ENCODE results near the gene SALL3.

DNA sequence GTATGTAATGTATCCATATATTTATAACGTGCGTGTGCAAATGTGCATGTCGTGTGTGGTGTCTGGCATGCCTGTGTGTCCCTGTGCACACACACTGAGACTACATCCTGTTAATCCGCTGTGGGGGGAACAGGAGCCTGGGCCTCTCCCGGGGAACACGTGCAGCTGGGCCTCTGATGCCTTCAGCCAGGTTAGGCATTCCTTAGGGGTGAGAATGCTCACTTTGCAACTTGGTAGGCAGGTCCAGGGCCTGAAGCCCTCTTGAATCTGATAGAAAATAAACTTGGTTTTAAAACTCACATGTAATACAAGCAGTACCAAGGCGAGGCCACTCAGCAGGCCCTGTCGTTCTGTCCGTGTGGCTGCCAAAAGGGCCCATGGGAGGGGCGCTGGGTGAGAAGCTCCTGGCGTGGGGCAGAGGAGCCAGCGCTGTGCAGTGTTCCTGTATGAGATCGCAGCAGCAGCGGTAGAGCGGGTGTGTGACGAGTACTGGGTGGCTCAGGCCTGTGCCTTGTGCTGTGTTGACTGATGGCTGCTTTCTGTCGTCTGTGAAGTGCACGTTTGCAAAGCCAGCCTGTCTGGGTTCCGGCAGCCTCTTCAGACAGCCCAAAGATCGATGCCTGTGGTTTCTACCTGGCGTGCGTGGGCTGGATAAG is 16.2 kb downstream of the SALL3 start:
- TF ChIP-seq, protein P1, sequence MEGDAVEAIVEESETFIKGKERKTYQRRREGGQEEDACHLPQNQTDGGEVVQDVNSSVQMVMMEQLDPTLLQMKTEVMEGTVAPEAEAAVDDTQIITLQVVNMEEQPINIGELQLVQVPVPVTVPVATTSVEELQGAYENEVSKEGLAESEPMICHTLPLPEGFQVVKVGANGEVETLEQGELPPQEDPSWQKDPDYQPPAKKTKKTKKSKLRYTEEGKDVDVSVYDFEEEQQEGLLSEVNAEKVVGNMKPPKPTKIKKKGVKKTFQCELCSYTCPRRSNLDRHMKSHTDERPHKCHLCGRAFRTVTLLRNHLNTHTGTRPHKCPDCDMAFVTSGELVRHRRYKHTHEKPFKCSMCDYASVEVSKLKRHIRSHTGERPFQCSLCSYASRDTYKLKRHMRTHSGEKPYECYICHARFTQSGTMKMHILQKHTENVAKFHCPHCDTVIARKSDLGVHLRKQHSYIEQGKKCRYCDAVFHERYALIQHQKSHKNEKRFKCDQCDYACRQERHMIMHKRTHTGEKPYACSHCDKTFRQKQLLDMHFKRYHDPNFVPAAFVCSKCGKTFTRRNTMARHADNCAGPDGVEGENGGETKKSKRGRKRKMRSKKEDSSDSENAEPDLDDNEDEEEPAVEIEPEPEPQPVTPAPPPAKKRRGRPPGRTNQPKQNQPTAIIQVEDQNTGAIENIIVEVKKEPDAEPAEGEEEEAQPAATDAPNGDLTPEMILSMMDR (conservative IDR thresholded peaks at IDR 0.05; ENCODE audit: low read depth in 2 of 2), result no peak
- TF ChIP-seq POLR2AphosphoS5 (IDR thresholded peaks at IDR 0.05; ENCODE audit: low read depth) (no peak), REST (IDR thresholded peaks at IDR 0.05; ENCODE audit: unreplicated experiment) (no peak)

Measured in GM23338 (cell line).